ENCODE data around the gene GJC3. TPM values are rescaled to one million over a fixed set of nuclear protein-coding genes. Genes with fewer than 3 reads are reported as not detected.
A peak's percentile ranks its signal among the peaks of the same experiment; 100 is the strongest.
"Not testable (repeated sequence)": the region's sequence is repeated elsewhere in the genome, so short reads cannot be mapped to it uniquely, and the experiment has no call there.

Gene GJC3
- total RNA-seq, 3 donors from 2014 or later: 0.80 to 25.6 (median 6.6) TPM

DNA sequence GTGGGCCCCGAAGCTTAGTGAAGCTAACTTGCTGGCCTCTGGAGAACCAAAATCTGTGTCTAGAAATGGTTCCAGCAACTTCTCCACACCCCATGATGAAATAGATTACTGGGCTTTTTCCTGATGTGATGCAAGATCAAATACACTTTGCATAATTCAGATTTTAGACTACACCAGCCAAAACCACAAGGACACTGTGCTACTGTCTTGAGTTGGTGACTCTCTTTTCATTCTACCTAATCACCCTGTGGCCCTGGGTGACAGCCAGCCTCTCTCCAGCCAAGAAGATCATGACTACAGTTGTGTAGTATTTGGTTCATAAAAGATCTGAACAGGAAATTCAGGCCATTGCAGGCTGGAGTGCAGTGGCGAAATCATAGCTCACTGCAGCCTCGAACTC, 24.2 kb upstream of the GJC3 start:
- intact Hi-C loops (cut with DNase I; ENCODE audit: low total_unique reads): no loop called here
- peak; percentile 91 to 96 for DNase-seq (ENCODE audit: low spot score in 2 of 2)

GRCh38 chr7:99952649-99953048, 23.2 kb upstream of the GJC3 start:
- H3K4me1 ChIP-seq; intact Hi-C loops (cut with DNase I; ENCODE audit: low total_unique reads): not testable (repeated sequence)
- peak overlapping the region; percentile 92 to 93 for H3K27ac ChIP-seq

More for the DNA sequence above, 24.2 kb upstream of the GJC3 start:
- Histone ChIP-seq H3K4me3 (no peak overlapping the region), H3K27ac (peak overlapping the region; percentile 92 to 93), H3K9me3 (peaks cover 0 to 4% of the 10 kb centered on the region in 2 donors), H3K27me3 (no peaks in the 10 kb centered on the region), H3K36me3 (no peaks in the 10 kb centered on the region), H3K4me1 (peaks cover under 1 to 3% of the 10 kb centered on the region in 2 donors)
- TF ChIP-seq POLR2AphosphoS5 (IDR thresholded peaks at IDR 0.05) (peak; percentile 55 to 83 (median 61)), CTCF (IDR thresholded peaks at IDR 0.05) (no peak), POLR2A (IDR thresholded peaks at IDR 0.05) (no peak)

GRCh38 chr7:99950819-99951218, 21.4 kb upstream of the GJC3 start:
- H3K9me3 ChIP-seq; H3K4me1 ChIP-seq; H3K27me3 ChIP-seq; intact Hi-C loops (cut with DNase I; ENCODE audit: low total_unique reads); H3K36me3 ChIP-seq; H3K4me3 ChIP-seq; DNase-seq (ENCODE audit: low spot score in 2 of 2): not testable (repeated sequence)
- H3K27ac ChIP-seq: peak overlapping the region; percentile 69 to 82

More at GRCh38 chr7:99952649-99953048, 23.2 kb upstream of the GJC3 start:
- H3K9me3 ChIP-seq; H3K36me3 ChIP-seq; DNase-seq (ENCODE audit: low spot score in 2 of 2); H3K27me3 ChIP-seq; H3K4me3 ChIP-seq: not testable (repeated sequence)

DNA sequence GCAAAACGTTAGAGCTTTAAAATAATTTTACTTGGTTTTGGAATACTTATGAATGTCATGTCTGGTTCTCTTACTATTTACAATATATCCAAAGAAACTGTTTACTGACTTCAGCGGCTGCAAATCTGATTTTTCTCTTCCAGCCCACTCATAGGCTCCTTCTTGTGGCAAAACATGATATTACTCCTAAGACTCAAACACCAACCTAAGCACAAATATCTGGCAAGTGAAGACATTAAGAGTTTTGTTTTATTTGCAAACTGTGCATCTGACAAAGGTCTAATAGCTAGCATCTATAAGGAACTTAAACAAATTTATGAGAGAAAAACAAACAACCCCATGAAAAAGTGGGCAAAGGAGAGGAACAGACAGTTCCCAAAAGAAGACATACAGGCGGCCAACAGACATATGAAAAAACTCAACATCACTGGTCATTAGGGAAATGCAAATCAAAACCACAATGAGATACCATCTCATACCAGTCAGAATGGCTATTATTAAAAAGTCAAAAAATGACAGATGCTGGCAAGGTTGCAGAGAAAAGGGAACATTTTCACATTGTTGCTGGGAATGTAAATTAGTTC, 20.3 kb upstream of the GJC3 start:
- DNase-seq (ENCODE audit: low spot score in 2 of 2): no peak
- TF ChIP-seq POLR2A (IDR thresholded peaks at IDR 0.05): no peak
- TF ChIP-seq CTCF (IDR thresholded peaks at IDR 0.05): peak; percentile 57 to 75 (median 66)
- peak in 1 of 3 donors; percentile 20 for TF ChIP-seq POLR2AphosphoS5 (IDR thresholded peaks at IDR 0.05)
- Histone ChIP-seq H3K4me3 (no peak overlapping the region), H3K27me3 (no peaks in the 10 kb centered on the region), H3K4me1 (peaks cover 3 to 5% of the 10 kb centered on the region in 2 donors), H3K36me3 (no peaks in the 10 kb centered on the region), H3K27ac (peak overlapping the region; percentile 69 to 82), H3K9me3 (peaks cover 0 to 4% of the 10 kb centered on the region in 2 donors)
- intact Hi-C loops (cut with DNase I; ENCODE audit: low total_unique reads): no loop called here

- H3K27me3 ChIP-seq: no peaks in the 10 kb centered on the region
- intact Hi-C loops (cut with DNase I; ENCODE audit: low total_unique reads): no loop called here
- H3K4me3 ChIP-seq: no peak overlapping the region
- H3K9me3 ChIP-seq: peaks cover 0 to 4% of the 10 kb centered on the region in 2 donors
- DNase-seq (ENCODE audit: low spot score in 2 of 2): no peak
- H3K36me3 ChIP-seq: no peaks in the 10 kb centered on the region
- H3K27ac ChIP-seq: peak overlapping the region; percentile 40 to 52
- peaks cover 0 to 5% of the 10 kb centered on the region in 2 donors for H3K4me1 ChIP-seq
- TF ChIP-seq CTCF (IDR thresholded peaks at IDR 0.05) (no peak), POLR2A (IDR thresholded peaks at IDR 0.05) (no peak), POLR2AphosphoS5 (IDR thresholded peaks at IDR 0.05) (no peak)
Measured at GRCh38 chr7:99947608-99948007, 18.2 kb upstream of the GJC3 start.

DNA sequence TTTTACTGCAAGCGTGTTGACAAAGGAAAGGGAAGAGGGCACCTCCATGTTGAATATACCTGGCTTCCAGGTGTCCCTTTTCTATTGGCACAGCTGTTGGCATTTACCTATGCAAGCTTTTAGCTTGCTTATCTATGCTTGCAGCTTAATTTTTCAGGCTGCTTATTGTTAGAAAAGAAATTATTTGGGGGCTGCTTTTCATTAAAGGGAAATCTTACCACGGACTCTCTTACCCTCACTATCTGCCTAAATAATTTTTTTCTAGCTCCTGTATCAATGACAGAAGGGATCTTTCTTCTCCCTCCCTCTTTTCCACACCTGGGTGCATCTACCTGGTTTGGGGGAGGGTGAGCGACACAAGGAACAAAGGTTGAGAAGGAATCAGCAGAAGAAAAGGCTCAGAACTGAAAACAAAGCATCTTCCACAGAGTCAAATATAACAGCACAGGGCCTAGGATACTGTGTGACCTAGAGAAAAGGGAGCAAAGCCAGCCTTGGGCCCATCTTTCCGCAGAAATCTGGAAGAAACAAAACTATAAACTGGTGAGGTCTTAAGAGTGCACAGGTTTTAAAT, 15.2 kb upstream of the GJC3 start:
- peak overlapping the region; percentile 80 to 82 for H3K27ac ChIP-seq
- H3K27me3 ChIP-seq: no peaks in the 10 kb centered on the region
- no peak for DNase-seq (ENCODE audit: low spot score in 2 of 2)
- no peak for TF ChIP-seq POLR2A (IDR thresholded peaks at IDR 0.05)
- no peak for TF ChIP-seq POLR2AphosphoS5 (IDR thresholded peaks at IDR 0.05)
- no peak for TF ChIP-seq CTCF (IDR thresholded peaks at IDR 0.05)
- H3K36me3 ChIP-seq: no peaks in the 10 kb centered on the region
- no peaks in the 10 kb centered on the region for H3K9me3 ChIP-seq
- no peak overlapping the region for H3K4me3 ChIP-seq
- H3K4me1 ChIP-seq: peaks cover 0 to 5% of the 10 kb centered on the region in 2 donors
- intact Hi-C loops (cut with DNase I; ENCODE audit: low total_unique reads): no loop called here
